GM19193 (cell line): Measurements from ENCODE around the gene PYM1.

ENCODE experiments used
- POLR2A ChIP-seq: IDR thresholded peaks from 4 replicates; pipeline ENCODE4 v1.6.1; 2011; ENCODE audit not compliant: insufficient read depth, insufficient read length; ENCODE audit errors: extremely low read depth

PYM1 gene

GRCh38 chr12:55955344-55955743, 27.6 kb upstream of the PYM1 start:
- no peak for TF ChIP-seq POLR2A

DNA sequence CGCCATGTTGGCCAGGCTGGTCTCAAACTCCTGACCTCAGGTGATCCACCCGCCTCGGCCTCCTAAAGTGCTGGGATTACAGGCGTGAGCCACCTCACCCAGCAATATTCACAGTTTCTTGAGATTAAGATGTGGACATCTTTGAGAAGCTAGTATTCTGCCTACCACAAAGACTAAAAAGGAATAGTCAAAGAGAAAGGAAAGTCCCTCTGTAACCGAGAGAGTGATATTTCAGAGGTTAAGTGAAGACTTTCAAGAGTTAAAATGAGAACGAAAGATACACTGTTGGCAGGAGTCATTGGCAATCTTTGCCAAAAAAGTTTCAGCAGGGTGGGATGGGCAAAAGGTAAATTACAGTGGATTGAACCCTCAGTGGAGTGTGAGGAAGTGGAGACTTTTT, 18.9 kb upstream of the PYM1 start:
- no peak for TF ChIP-seq POLR2A

GRCh38 chr12:55942577-55943136, 15.0 kb upstream of the PYM1 start:
- TF ChIP-seq POLR2A, result no peak

- no peak for TF ChIP-seq POLR2A
Observed at GRCh38 chr12:55942055-55942454, 14.4 kb upstream of the PYM1 start.

DNA sequence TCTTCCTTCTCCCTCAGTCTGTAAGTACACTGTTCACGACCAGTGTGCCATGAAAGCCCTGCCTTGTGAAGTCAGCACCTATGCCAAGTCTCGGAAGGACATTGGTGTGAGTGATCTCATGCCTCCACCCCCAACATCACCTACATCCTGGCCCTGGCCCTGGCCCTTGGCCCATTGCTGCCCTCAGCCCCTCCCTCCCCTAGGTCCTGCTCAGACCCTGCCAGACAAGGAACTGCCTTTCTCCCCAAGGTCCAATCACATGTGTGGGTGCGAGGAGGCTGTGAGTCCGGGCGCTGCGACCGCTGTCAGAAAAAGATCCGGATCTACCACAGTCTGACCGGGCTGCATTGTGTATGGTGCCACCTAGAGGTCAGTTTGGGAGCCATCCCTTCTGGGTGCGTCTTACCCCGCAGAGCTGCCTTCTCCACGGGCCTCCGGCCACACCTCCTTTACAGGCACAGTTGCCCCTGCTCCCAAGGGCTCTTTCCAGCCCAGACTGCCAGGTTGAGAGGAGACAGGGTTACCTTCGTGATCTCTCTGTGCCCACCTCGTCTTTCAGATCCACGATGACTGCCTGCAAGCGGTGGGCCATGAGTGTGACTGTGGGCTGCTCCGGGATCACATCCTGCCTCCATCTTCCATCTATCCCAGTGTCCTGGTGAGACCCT, 12.5 kb upstream of the PYM1 start:
- TF ChIP-seq POLR2A, result no peak

- TF ChIP-seq POLR2A, result no peak
Observed at GRCh38 chr12:55938826-55939501, 11.3 kb upstream of the PYM1 start.

DNA sequence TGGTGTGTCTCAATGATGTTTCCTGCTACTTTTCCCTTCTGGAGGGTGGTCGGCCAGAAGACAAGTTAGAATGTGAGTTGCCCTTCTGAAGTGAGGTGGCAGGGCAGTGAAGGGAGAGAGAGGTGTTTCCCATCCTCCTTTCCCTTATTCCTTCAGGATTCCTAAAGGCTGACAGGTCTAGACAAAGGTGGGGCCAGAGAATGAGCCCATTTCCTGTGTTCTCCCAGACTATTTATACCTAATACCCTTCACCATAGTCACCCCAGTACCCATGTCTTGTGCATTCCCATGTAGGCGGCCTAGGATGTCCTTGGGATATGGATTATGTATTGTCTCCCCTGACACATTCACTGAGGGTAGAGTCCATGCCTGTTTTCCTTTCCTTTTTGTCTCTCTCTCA, 10.3 kb upstream of the PYM1 start:
- TF ChIP-seq POLR2A, result no peak

DNA sequence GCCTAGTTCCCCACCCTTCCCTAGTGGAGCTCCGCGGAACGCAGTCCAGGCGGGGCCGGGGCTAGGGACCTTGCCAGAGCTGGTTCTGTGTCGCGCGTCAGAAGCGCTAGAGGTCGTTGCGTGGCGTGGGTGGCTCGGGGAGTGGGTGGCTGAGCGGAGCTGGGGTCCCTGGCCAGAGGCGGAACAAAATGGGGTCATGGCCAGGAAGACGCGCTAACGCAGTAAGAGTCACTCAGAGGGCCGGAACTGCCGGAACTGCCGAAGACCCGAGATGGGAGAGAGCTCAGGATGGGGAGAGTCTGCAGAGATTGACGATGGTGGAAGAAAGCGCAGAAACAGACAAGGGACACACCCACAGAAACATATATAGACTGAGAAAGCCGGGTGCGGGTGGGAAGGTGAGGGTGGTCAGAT, 8.1 kb upstream of the PYM1 start:
- no peak for TF ChIP-seq POLR2A

DNA sequence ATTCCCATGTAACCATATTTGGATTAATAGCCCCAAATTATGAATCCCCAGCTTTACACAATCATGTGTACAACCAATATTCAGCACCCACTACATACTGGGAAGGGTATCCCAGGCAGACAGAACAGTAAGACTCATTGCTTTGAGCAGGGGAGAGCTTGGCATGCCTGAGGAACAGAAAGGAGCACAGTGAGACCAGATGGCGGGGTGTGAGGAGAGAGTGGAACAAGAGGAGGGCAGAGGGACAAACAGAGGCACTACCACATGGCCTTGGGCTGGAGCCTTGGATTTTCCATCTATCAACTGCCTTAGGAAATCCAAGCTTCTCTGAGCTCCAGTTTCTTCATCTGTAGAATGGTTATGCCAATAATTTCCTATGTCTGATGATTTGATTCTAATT, 7.1 kb upstream of the PYM1 start:
- TF ChIP-seq POLR2A, result no peak

DNA sequence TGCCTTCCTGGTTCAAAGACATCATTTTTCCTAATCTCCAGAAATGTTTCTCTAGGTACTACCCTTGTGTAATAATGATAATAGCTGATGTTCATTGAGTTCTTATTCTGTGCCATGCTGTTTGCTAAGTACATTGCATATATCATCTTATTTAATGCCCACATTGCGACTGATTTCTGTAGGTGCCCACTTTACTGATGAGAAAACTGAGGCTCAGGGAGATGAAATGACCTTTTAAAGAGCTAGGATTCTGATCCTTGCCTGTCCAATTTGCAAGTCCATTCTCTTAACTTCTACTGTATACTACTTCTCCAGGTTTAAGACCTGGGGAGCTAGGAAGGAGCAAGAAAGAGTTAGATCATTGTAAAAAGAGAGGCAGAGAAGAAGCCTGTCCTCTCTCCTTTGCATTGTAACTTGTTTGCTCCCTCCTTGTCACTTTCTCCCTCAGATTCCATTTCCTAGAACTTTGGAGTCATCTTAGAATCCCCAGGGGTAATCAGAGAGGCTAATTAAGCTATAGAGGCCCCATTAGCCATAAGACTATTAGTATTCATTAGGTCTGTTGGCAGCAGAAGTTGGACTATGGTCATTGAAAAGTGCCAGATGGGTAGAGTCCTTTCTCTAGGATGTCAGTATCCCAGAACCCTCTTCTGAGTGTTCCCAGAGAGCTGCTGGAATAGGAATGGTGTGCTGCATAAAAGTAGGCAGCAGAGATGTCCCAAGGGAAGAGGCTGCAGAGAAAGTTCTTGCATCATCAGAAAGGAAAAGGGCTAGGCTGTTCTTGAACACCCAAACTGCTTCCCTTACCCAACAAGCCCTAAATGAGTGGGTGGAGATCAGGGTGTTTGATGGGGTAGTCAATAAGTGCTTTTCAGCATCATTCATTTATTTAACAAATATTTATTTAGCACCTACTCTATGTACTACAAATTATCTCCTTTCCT, 6.4 kb upstream of the PYM1 start:
- TF ChIP-seq POLR2A, result no peak

DNA sequence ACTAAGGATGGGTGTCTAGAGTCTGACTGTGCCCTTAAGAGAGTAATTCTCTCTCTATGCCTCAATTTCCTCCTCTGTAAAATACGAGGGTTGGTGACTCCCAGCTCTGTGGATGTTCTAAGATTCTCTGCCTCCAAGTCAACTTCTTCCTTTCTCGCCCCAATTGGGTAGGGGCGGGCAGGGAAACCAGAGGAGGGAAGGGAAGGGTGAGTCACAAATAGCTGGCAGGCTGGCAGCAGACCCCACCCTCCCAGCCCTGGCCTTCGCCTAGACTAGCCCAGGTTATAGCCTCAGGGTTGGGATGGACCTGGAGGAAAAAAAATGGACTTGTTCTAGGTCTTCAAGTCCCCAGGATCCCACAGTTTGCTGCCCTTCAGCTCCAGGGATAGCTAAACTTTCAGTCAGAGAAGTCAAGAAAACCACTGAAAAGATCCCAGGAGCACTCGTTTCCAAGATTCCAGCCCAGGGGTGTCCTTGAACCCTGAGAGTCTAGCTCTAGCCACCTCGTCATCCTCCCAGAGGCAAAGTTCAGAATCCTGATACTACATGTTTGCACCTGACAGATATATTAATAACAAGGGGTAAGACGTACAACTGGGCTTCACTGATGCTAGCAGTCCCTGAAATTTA, 5.6 kb upstream of the PYM1 start:
- no peak for TF ChIP-seq POLR2A

DNA sequence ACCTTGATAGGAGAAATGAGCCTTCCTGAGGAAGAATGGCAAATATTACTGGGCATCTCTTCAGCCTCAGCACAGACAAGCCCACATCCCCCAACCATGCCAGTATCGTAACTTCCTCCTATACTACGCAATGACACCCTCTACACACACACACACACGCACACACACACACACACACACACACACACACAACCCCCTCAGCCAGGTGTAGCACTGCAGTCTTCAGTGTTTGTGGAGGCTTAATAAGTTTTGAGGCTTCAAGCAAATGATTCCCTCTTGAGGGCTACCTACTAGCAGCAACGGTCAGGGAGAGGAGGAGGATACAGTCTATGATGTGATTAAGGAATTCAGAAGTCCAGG, 4.8 kb upstream of the PYM1 start:
- TF ChIP-seq POLR2A, result no peak

GRCh38 chr12:55931780-55932550, 4.3 kb upstream of the PYM1 start:
- TF ChIP-seq POLR2A, result no peak

DNA sequence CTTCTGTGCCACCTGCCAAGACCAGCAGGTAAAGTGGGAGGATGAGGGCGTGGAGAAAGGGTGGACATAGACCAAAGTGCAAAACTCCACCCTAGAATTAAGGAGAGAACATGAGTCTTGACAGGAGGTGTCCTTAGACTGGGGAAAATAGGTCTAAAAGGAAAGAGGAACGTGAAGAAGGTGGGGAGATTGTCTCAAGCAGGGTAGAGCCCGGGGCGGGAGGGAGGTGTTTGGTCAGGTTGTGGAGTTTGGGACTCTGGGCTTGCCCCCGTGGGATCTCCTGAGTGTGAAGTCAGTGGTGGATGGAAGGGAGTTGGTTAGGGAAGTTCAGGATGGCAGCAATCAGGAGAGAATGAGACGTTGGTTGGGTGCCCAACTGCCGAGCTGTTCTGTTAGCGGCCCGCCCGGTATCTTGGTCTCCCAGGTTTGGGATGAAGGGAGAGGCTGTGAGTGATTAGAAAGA, 3.7 kb upstream of the PYM1 start:
- no peak for TF ChIP-seq POLR2A
